ENCODE results near the gene LILRA2. TPM values are rescaled to one million over a fixed set of nuclear protein-coding genes. Genes with fewer than 3 reads are reported as not detected.
"Not testable (repeated sequence)": the region's sequence is repeated elsewhere in the genome, so short reads cannot be mapped to it uniquely, and the experiment has no call there.

The LILRA2 gene
- total RNA-seq, 2 experiments from 2014 or later = not detected

GRCh38 chr19:54630782-54631181 is 57.2 kb downstream of the LILRA2 start:
- ChIA-PET POLR2A (no interaction called here), CTCF (no interaction called here)
- no peak overlapping the region for H3K27ac Mint-ChIP-seq
- no peak overlapping the region for H3K4me3 Mint-ChIP-seq
- no peaks in the 10 kb centered on the region for H3K4me1 Mint-ChIP-seq (ENCODE audit: low read depth)
- no peaks in the 10 kb centered on the region for H3K36me3 Mint-ChIP-seq (ENCODE audit: low read depth)
- no peak for TF ChIP-seq CTCF (IDR thresholded peaks at IDR 0.05)
- peaks cover 31% of the 10 kb centered on the region for H3K27me3 Mint-ChIP-seq
- no peaks in the 10 kb centered on the region for H3K9me3 Mint-ChIP-seq
- no peak for DNase-seq
- no peak for ATAC-seq
- intact Hi-C loops (cut with micrococcal nuclease) = no loop called here

- H3K4me1 Mint-ChIP-seq (ENCODE audit: low read depth); CTCF ChIA-PET; H3K9me3 Mint-ChIP-seq; ATAC-seq; H3K4me3 Mint-ChIP-seq; DNase-seq; POLR2A ChIA-PET; intact Hi-C loops (cut with micrococcal nuclease); H3K36me3 Mint-ChIP-seq (ENCODE audit: low read depth); H3K27ac Mint-ChIP-seq: not testable (repeated sequence)
- H3K27me3 Mint-ChIP-seq = peaks cover 27% of the 10 kb centered on the region
Measured at GRCh38 chr19:54631489-54632337, 58.1 kb downstream of the LILRA2 start.

GRCh38 chr19:54632517-54632916 is 58.9 kb downstream of the LILRA2 start:
- POLR2A ChIA-PET; DNase-seq; H3K27ac Mint-ChIP-seq; intact Hi-C loops (cut with micrococcal nuclease); H3K36me3 Mint-ChIP-seq (ENCODE audit: low read depth); CTCF ChIA-PET; H3K4me3 Mint-ChIP-seq; H3K4me1 Mint-ChIP-seq (ENCODE audit: low read depth); ATAC-seq; H3K9me3 Mint-ChIP-seq: not testable (repeated sequence)
- peaks cover 23% of the 10 kb centered on the region for H3K27me3 Mint-ChIP-seq

- H3K4me1 Mint-ChIP-seq (ENCODE audit: low read depth) = no peaks in the 10 kb centered on the region
- ChIA-PET POLR2A (no interaction called here), CTCF (interaction anchor here (0.8 kb wide), 1 partner anchor 19 kb away, joined by 3 read pairs; no protein-coding TSS in a partner anchor)
- ATAC-seq = no peak
- peaks cover 18% of the 10 kb centered on the region for H3K27me3 Mint-ChIP-seq
- intact Hi-C loops (cut with micrococcal nuclease) = no loop called here
- no peaks in the 10 kb centered on the region for H3K9me3 Mint-ChIP-seq
- no peak for DNase-seq
- H3K36me3 Mint-ChIP-seq (ENCODE audit: low read depth) = no peaks in the 10 kb centered on the region
- no peak for TF ChIP-seq CTCF (IDR thresholded peaks at IDR 0.05)
- no peak overlapping the region for H3K4me3 Mint-ChIP-seq
- no peak overlapping the region for H3K27ac Mint-ChIP-seq
Measured at GRCh38 chr19:54633401-54633800, 59.8 kb downstream of the LILRA2 start.

GRCh38 chr19:54636081-54636480 is 62.5 kb downstream of the LILRA2 start:
- POLR2A ChIA-PET, CTCF ChIA-PET: not testable (repeated sequence)

GRCh38 chr19:54638683-54639082 is 65.1 kb downstream of the LILRA2 start:
- no peak overlapping the region for H3K4me3 Mint-ChIP-seq
- no peaks in the 10 kb centered on the region for H3K4me1 Mint-ChIP-seq (ENCODE audit: low read depth)
- DNase-seq (no peak), ATAC-seq (no peak)
- no peaks in the 10 kb centered on the region for H3K36me3 Mint-ChIP-seq (ENCODE audit: low read depth)
- peaks cover 2% of the 10 kb centered on the region for H3K27me3 Mint-ChIP-seq
- CTCF ChIA-PET = interaction anchor here (1.4 kb wide), 1 partner anchor 14 kb away, joined by 9 read pairs; no protein-coding TSS in a partner anchor
- TF ChIP-seq CTCF (IDR thresholded peaks at IDR 0.05) = no peak
- H3K27ac Mint-ChIP-seq = no peak overlapping the region
- no peaks in the 10 kb centered on the region for H3K9me3 Mint-ChIP-seq
- POLR2A ChIA-PET = no interaction called here
- intact Hi-C loops (cut with micrococcal nuclease) = no loop called here

More at GRCh38 chr19:54636081-54636480, 62.5 kb downstream of the LILRA2 start:
- ATAC-seq; H3K27me3 Mint-ChIP-seq; H3K4me3 Mint-ChIP-seq; H3K9me3 Mint-ChIP-seq; H3K4me1 Mint-ChIP-seq (ENCODE audit: low read depth); H3K27ac Mint-ChIP-seq; intact Hi-C loops (cut with micrococcal nuclease); H3K36me3 Mint-ChIP-seq (ENCODE audit: low read depth); DNase-seq: not testable (repeated sequence)

Other genes starting within 250 kb of the LILRA2 start
- not detected for gene LILRA4, start 234.6 kb upstream of the LILRA2 start, total RNA-seq
- gene LAIR1, start 208.9 kb upstream of the LILRA2 start, total RNA-seq = 10 to 100 TPM; 11.3 TPM
- under 1 TPM in 1 of 2 experiments, not detected in 1; 0.70 TPM for gene TTYH1, start 158.3 kb upstream of the LILRA2 start, total RNA-seq
- 100 to 1,000 TPM; 165 to 170 TPM for gene LENG8, start 124.6 kb upstream of the LILRA2 start, total RNA-seq
- gene LENG9, start 110.0 kb upstream of the LILRA2 start, total RNA-seq = 1 to 10 TPM; 4.3 to 5.5 TPM
- under 1 TPM; 0.45 to 0.83 TPM for gene CDC42EP5, start 100.5 kb upstream of the LILRA2 start, total RNA-seq
- 1 to 10 TPM; 1.5 to 2.1 TPM for gene LAIR2, start 71.0 kb upstream of the LILRA2 start, total RNA-seq
- gene LILRA1, start 19.8 kb downstream of the LILRA2 start, total RNA-seq = not detected
- gene LILRB1, start 56.7 kb downstream of the LILRA2 start, total RNA-seq = 1 to 10 TPM; 1.2 to 1.6 TPM
- gene LILRB4, start 89.2 kb downstream of the LILRA2 start, total RNA-seq = not detected
- gene KIR3DL3, start 150.7 kb downstream of the LILRA2 start, total RNA-seq = not detected
- not detected for gene KIR2DL3, start 164.7 kb downstream of the LILRA2 start, total RNA-seq
- gene KIR2DL1, start 196.0 kb downstream of the LILRA2 start, total RNA-seq = not detected
- not detected for gene KIR2DL4, start 229.8 kb downstream of the LILRA2 start, total RNA-seq
- under 1 TPM in 1 of 2 experiments, not detected in 1; 0.14 TPM for gene KIR3DL1, start 242.7 kb downstream of the LILRA2 start, total RNA-seq

Data from activated CD8-positive, alpha-beta T cell treated with anti-CD3 and anti-CD28 coated beads for 36 hours (primary cell).